SU-DHL-6 (cell line): Measurements from ENCODE around the gene CDK2.

Experiments
- H2AFZ ChIP-seq: fragments of 200-600 bp; sonication (generic); 2 replicates; pipeline ENCODE4 v1.6.1; 2014; ENCODE audit warnings: low read depth, mild to moderate bottlenecking, moderate library complexity, mixed read lengths, antibody characterized with exemption, low read length; ENCODE audit not compliant: severe bottlenecking
- H3F3A ChIP-seq: fragments of 200-600 bp; shearing (Covaris generic); 2 replicates; pipeline ENCODE4 v1.6.0; 2016; ENCODE audit warnings: antibody characterized with exemption, mild to moderate bottlenecking; ENCODE audit not compliant: insufficient read depth
- H3K27ac ChIP-seq: fragments of 200-600 bp; sonication (generic); 2 replicates; pipeline ENCODE4 v1.5.1; 2016; ENCODE audit warnings: low read depth, mild to moderate bottlenecking, low read length, moderate library complexity, mixed read lengths
- H3K27me3 ChIP-seq: fragments of 200-600 bp; sonication (generic), shearing (Covaris generic); 2 replicates; pipeline ENCODE4 v1.6.0; 2014; ENCODE audit warnings: mild to moderate bottlenecking, low read length
- H3K36me3 ChIP-seq: fragments of 200-600 bp; sonication (generic); 2 replicates; pipeline ENCODE4 v1.6.1; 2014; ENCODE audit warnings: mild to moderate bottlenecking, low read length, mixed read lengths
- H3K4me2 ChIP-seq: fragments of 300-600, 200-600 bp; shearing (Covaris generic), sonication (generic); 2 replicates; pipeline ENCODE4 v1.6.0; 2014; ENCODE audit warnings: low read length, low read depth, mild to moderate bottlenecking; ENCODE audit not compliant: poor library complexity, severe bottlenecking
- H3K4me3 ChIP-seq: fragments of 200-600 bp; sonication (generic); 2 replicates; pipeline ENCODE4 v1.5.1; 2014; ENCODE audit warnings: antibody characterized with exemption, low read length, mild to moderate bottlenecking, mixed read lengths; ENCODE audit not compliant: insufficient read depth, poor library complexity, severe bottlenecking
- H3K79me2 ChIP-seq: fragments of 200-600 bp; sonication (generic); 2 replicates; pipeline ENCODE4 v1.6.1; 2014; ENCODE audit warnings: mild to moderate bottlenecking, low read length, moderate library complexity; ENCODE audit not compliant: insufficient read depth
- H3K9ac ChIP-seq: fragments of 200-600 bp; sonication (generic); 2 replicates; pipeline ENCODE4 v1.7.0; 2014; ENCODE audit warnings: mild to moderate bottlenecking, low read length
- H3K9me2 ChIP-seq: fragments of 200-600 bp; sonication (generic); replicated peaks from 2 replicates; pipeline ENCODE4 v1.6.1; 2014; ENCODE audit warnings: low read length; ENCODE audit not compliant: insufficient read depth
- H3K9me3 ChIP-seq: fragments of 200-600 bp; sonication (generic); 2 replicates; pipeline ENCODE4 v1.6.1; 2014; ENCODE audit warnings: low read length, mixed read lengths; ENCODE audit not compliant: insufficient read depth
- H4K20me1 ChIP-seq: fragments of 200-600 bp; sonication (generic); 2 replicates; pipeline ENCODE4 v1.6.1; 2014; ENCODE audit warnings: low read depth, mild to moderate bottlenecking, antibody characterized with exemption, low read length, moderate library complexity, mixed read lengths
- CTCF ChIP-seq: fragments of 200-600 bp; sonication (generic); IDR thresholded peaks from one replicate; pipeline ENCODE4 v1.5.1; 2017; ENCODE audit warnings: antibody characterized with exemption, mild to moderate bottlenecking, low read length, moderate library complexity; ENCODE audit not compliant: insufficient read depth, poor library complexity, severe bottlenecking
- EZH2phosphoT487 ChIP-seq: fragments of 200-600 bp; sonication (generic), shearing (Covaris generic); conservative IDR thresholded peaks from 2 replicates; pipeline ENCODE4 v1.6.1; 2018; ENCODE audit warnings: mild to moderate bottlenecking, antibody characterized with exemption, low read length, moderate library complexity, mixed read lengths

Gene CDK2

GRCh38 chr12:56018356-56018755 lies 51.7 kb downstream of the CDK2 start:
- Histone ChIP-seq H3K27ac (no peak overlapping the region), H4K20me1 (no peaks in the 10 kb centered on the region), H3F3A (no peaks in the 10 kb centered on the region), H3K4me3 (no peak overlapping the region), H3K36me3 (no peaks in the 10 kb centered on the region), H3K27me3 (no peaks in the 10 kb centered on the region), H3K79me2 (no peaks in the 10 kb centered on the region), H3K9ac (no peak overlapping the region), H2AFZ (no peak overlapping the region), H3K9me3 (no peaks in the 10 kb centered on the region), H3K9me2 (no peaks in the 10 kb centered on the region), H3K4me2 (no peak overlapping the region)
- no peak for TF ChIP-seq EZH2phosphoT487
- TF ChIP-seq CTCF, result no peak

GRCh38 chr12:56020423-56021184 lies 54.0 kb downstream of the CDK2 start, which contains the start of gene IKZF4:
Gene IKZF4 (plus strand): TSS chr12:56021043. CDS start chr12:56021494, 451 bp downstream.
- Histone ChIP-seq H3K9me2 (no peaks in the 10 kb centered on the region), H3K27me3 (no peaks in the 10 kb centered on the region), H2AFZ (no peak within 1 kb of the TSS), H4K20me1 (no peaks in the 10 kb centered on the region), H3F3A (no peaks in the 10 kb centered on the region), H3K4me3 (no peak within 1 kb of the TSS), H3K9ac (no peak within 1 kb of the TSS), H3K27ac (no peak within 1 kb of the TSS), H3K4me2 (no peak within 1 kb of the TSS), H3K9me3 (no peaks in the 10 kb centered on the region), H3K79me2 (no peaks in the 10 kb centered on the region), H3K36me3 (no peaks in the 10 kb centered on the region)
- TF ChIP-seq CTCF (no peak), EZH2phosphoT487 (no peak)

GRCh38 chr12:56021889-56022497 lies 55.4 kb downstream of the CDK2 start:
- TF ChIP-seq EZH2phosphoT487 (no peak), CTCF (no peak)
- Histone ChIP-seq H3K4me3 (no peak overlapping the region), H3K79me2 (no peaks in the 10 kb centered on the region), H3K9me3 (no peaks in the 10 kb centered on the region), H4K20me1 (no peaks in the 10 kb centered on the region), H3K4me2 (no peak overlapping the region), H3K36me3 (no peaks in the 10 kb centered on the region), H3K9me2 (no peaks in the 10 kb centered on the region), H3K27me3 (no peaks in the 10 kb centered on the region), H3F3A (no peaks in the 10 kb centered on the region), H2AFZ (no peak overlapping the region), H3K9ac (no peak overlapping the region), H3K27ac (no peak overlapping the region)
